Osteoblast (primary cell): ENCODE data around the gene HLTF. TPM values are rescaled to one million over a fixed set of nuclear protein-coding genes. Genes with fewer than 3 reads are reported as not detected.
A peak's percentile ranks its signal among the peaks of the same experiment; 100 is the strongest.

Experiments used
- DNase-seq: peaks from one replicate; pipeline ENCODE4 v3.0.0; 2011; ENCODE audit warnings: low spot score, mixed read lengths; ENCODE audit not compliant: insufficient read length; ENCODE audit errors: missing footprints
- H2AFZ ChIP-seq: 2 replicates; pipeline ENCODE4 v1.6.0; 2011; ENCODE audit warnings: mild to moderate bottlenecking, low read length
- H3K27ac ChIP-seq: 2 replicates; pipeline ENCODE4 v1.5.1; 2011; ENCODE audit warnings: mild to moderate bottlenecking, low read depth, low read length, moderate library complexity
- H3K27me3 ChIP-seq: 2 replicates; pipeline ENCODE4 v1.6.0; 2012; ENCODE audit warnings: mild to moderate bottlenecking, control low read depth, inconsistent platforms, low read length, moderate library complexity; ENCODE audit not compliant: insufficient read depth
- H3K36me3 ChIP-seq: 2 replicates; pipeline ENCODE4 v1.5.1; 2011; ENCODE audit warnings: mild to moderate bottlenecking, low read length, control low read depth, moderate library complexity; ENCODE audit not compliant: insufficient read depth
- H3K4me1 ChIP-seq: 2 replicates; pipeline ENCODE4 v1.5.1; 2011; ENCODE audit warnings: mild to moderate bottlenecking, low read length, control low read depth, moderate library complexity; ENCODE audit not compliant: insufficient read depth
- H3K4me2 ChIP-seq: 2 replicates; pipeline ENCODE4 v1.6.0; 2011; ENCODE audit warnings: mild to moderate bottlenecking, low read length; ENCODE audit not compliant: insufficient read depth
- H3K4me3 ChIP-seq: fragments of 200-600 bp; sonication (generic); 3 replicates; pipeline ENCODE4 v1.5.1; 2012; ENCODE audit warnings: mild to moderate bottlenecking, low read length, inconsistent platforms; ENCODE audit not compliant: insufficient read depth
- H3K79me2 ChIP-seq: 2 replicates; pipeline ENCODE4 v1.6.0; 2012; ENCODE audit warnings: mild to moderate bottlenecking, low read length, control low read depth, inconsistent platforms; ENCODE audit not compliant: insufficient read depth
- H3K9me3 ChIP-seq: 2 replicates; pipeline ENCODE4 v1.5.1; 2011; ENCODE audit warnings: low read depth, low read length, control low read depth
- H4K20me1 ChIP-seq: 2 replicates; pipeline ENCODE4 v1.6.0; 2012; ENCODE audit warnings: mild to moderate bottlenecking, low read length, control low read depth; ENCODE audit not compliant: insufficient read depth
- total RNA-seq: library from RNA; depleted of rRNA; stranded (reverse); fragments of >200 nt; gene quantifications from 2 replicates; pipeline ENCODE4 v1.2.3, GENCODE V29; 2012
- TF ChIP-seq, protein P1 (sequence below): IDR thresholded peaks from 2 replicates; pipeline ENCODE4 v1.5.1; 2011; ENCODE audit warnings: mild to moderate bottlenecking, low read depth, low read length, moderate library complexity; ENCODE audit errors: extremely low read depth

HLTF gene
- total RNA-seq, 1 donor = 42.0 TPM

DNA sequence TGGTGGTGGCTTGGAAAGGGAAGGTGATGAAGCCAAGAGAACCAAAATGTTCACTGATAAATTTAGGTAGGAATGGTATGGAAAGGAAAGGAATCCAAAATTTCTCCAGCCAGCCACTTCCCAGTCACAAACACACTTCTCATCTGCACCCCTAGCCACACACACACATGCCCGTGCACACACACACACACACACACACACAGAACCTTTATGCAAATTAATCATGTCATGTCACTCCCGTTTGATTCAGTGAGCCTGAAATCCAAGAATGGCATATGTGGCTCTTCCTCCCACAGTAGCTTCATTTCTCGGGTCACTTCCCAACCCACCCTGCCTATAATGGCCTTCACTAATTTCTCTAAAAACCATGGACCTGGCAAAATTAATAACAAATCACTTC is 3.1 kb upstream of the HLTF start:
- no peak overlapping the region for H3K27ac ChIP-seq
- H4K20me1 ChIP-seq = peaks cover 9% of the 10 kb centered on the region
- H3K27me3 ChIP-seq = no peaks in the 10 kb centered on the region
- H3K4me2 ChIP-seq = no peak overlapping the region
- DNase-seq = no peak
- no peak overlapping the region for H3K4me3 ChIP-seq
- no peak overlapping the region for H2AFZ ChIP-seq
- H3K79me2 ChIP-seq = peaks cover 20% of the 10 kb centered on the region
- H3K9me3 ChIP-seq = no peaks in the 10 kb centered on the region
- TF ChIP-seq, protein P1, sequence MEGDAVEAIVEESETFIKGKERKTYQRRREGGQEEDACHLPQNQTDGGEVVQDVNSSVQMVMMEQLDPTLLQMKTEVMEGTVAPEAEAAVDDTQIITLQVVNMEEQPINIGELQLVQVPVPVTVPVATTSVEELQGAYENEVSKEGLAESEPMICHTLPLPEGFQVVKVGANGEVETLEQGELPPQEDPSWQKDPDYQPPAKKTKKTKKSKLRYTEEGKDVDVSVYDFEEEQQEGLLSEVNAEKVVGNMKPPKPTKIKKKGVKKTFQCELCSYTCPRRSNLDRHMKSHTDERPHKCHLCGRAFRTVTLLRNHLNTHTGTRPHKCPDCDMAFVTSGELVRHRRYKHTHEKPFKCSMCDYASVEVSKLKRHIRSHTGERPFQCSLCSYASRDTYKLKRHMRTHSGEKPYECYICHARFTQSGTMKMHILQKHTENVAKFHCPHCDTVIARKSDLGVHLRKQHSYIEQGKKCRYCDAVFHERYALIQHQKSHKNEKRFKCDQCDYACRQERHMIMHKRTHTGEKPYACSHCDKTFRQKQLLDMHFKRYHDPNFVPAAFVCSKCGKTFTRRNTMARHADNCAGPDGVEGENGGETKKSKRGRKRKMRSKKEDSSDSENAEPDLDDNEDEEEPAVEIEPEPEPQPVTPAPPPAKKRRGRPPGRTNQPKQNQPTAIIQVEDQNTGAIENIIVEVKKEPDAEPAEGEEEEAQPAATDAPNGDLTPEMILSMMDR = no peak
- peaks cover 13% of the 10 kb centered on the region for H3K4me1 ChIP-seq
- peaks cover 2% of the 10 kb centered on the region for H3K36me3 ChIP-seq

DNA sequence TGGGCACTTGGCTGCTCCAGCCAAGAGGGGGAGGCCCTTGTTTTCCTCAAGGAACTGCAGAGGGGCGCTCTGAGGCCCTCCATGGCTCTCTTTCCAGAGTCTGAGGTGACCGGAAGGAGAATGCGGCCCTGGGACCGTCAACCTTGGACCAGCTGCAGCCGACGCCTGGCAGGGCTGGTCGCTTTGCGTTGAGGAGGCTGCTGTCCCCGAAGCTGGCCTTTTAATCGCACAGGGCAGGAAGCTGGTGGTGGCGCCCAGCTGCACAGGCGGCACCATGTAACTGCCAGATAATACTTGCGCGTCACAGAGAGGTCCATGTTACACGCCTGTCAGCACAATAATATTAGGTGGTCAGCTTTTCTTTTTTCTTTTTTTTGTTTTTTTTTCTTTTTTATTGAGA is 875 bp upstream of the HLTF start:
- TF ChIP-seq, protein P1 = no peak
- no peak overlapping the region for H3K4me2 ChIP-seq
- H3K4me3 ChIP-seq = no peak overlapping the region
- H4K20me1 ChIP-seq = peaks cover 9% of the 10 kb centered on the region
- H3K36me3 ChIP-seq = peaks cover 11% of the 10 kb centered on the region
- no peaks in the 10 kb centered on the region for H3K27me3 ChIP-seq
- peak overlapping the region; percentile 92 for H2AFZ ChIP-seq
- no peaks in the 10 kb centered on the region for H3K9me3 ChIP-seq
- H3K27ac ChIP-seq = no peak overlapping the region
- peaks cover 37% of the 10 kb centered on the region for H3K79me2 ChIP-seq
- DNase-seq = no peak
- H3K4me1 ChIP-seq = peaks cover 13% of the 10 kb centered on the region

DNA sequence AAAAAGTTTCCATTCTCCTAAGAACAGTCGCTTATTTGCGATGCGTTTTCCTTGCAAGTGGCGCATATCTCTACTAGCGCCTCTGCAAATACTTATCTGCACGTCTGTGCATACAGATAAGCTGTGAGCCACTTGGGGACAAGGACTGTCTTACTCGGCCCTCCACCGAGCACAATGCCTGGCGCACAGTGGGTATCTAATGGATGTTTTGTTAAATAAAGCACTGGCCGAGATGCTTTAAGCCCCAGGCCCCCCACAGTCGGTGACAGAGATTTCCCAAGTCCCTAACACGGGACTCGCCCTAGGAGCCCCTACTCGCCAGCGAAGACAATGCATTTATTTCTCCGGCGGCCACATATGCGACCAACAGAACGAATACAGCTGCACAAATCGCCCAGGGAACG is 503 bp downstream of the HLTF start:
- Histone ChIP-seq H3K27me3 (no peaks in the 10 kb centered on the region), H3K79me2 (peaks cover 41% of the 10 kb centered on the region), H3K9me3 (no peaks in the 10 kb centered on the region), H3K36me3 (peaks cover 14% of the 10 kb centered on the region), H4K20me1 (peaks cover 9% of the 10 kb centered on the region), H3K4me2 (peak overlapping the region; percentile 91), H3K4me3 (peak overlapping the region; percentile 94), H3K27ac (peak overlapping the region; percentile 68), H2AFZ (peak overlapping the region; percentile 92), H3K4me1 (peaks cover 19% of the 10 kb centered on the region)
- peak; percentile 76 for DNase-seq
- TF ChIP-seq, protein P1 = no peak

DNA sequence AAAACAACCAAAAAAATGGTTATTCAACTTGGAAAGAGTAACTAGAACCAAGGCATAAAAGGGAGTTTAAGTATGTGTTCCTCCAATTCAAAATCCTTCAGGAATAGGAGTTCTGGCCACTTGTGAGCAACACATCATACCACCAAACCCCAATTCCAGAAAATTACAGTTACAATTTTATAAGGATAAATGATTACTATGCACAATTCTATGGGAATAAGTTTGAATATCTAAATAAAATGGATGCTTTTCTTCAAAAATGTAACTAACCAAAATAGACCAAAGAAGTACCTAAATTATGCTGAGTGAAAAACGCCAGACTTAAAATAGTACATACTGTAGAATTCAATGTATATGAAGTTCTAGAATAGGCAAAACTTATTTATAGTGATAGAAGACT is 4.6 kb downstream of the HLTF start:
- H3K4me3 ChIP-seq = no peak overlapping the region
- no peak for DNase-seq
- H3K4me2 ChIP-seq = no peak overlapping the region
- peaks cover 67% of the 10 kb centered on the region for H3K79me2 ChIP-seq
- H3K36me3 ChIP-seq = peaks cover 17% of the 10 kb centered on the region
- H4K20me1 ChIP-seq = peaks cover 9% of the 10 kb centered on the region
- peaks cover 32% of the 10 kb centered on the region for H3K4me1 ChIP-seq
- no peaks in the 10 kb centered on the region for H3K9me3 ChIP-seq
- TF ChIP-seq, protein P1 = no peak
- H3K27ac ChIP-seq = no peak overlapping the region
- no peak overlapping the region for H2AFZ ChIP-seq
- no peaks in the 10 kb centered on the region for H3K27me3 ChIP-seq
